HG03066 (cell line): ENCODE results near the gene IL17B.
"Not testable (repeated sequence)": the region's sequence is repeated elsewhere in the genome, so short reads cannot be mapped to it uniquely, and the experiment has no call there.

Source experiments
- ATAC-seq: cut with Tn5 transposase; IDR thresholded peaks from one replicate; pipeline ENCODE4 v1.9.1; 2021; ENCODE audit warnings: low read depth; ENCODE audit not compliant: unreplicated experiment

The IL17B gene

DNA sequence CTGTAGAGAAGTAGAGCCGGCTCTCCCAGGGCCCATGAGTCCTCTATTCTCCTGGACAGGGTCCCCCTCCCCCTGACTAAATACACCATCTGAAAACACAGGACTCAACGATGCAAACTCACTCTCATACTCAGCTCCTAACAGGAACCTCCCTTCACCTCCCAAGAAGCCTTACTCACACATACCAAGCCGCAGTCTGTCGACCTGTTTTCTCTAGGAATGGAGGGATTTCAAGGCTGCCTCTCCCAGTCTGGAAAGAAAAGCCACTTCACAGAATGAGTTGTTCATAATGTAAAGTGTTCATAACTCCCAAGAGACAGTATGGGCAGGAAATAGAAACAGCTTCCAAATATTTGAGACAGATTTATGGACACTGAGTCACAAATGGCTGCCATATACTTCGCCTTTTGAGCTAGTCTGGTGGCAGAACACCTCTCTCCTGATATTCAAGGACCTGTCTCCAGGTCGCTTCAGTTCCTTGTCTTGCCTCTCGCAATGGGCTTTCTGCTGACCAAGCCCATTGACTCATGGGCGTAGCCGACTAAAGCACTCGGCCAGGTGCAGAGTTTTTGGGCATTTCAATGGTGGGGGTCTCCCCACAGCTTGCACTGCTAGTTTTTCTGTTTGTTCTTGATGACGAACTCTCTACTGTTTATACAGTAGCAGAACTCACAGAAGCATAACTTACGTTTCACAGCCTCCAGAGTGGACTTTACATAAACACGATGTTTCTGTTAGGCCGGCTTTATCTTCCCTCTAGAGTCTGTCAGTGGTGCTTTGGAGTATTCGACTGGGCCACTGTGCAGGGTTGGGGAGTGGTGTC lies 25.0 kb upstream of the IL17B start:
- no peak for ATAC-seq

DNA sequence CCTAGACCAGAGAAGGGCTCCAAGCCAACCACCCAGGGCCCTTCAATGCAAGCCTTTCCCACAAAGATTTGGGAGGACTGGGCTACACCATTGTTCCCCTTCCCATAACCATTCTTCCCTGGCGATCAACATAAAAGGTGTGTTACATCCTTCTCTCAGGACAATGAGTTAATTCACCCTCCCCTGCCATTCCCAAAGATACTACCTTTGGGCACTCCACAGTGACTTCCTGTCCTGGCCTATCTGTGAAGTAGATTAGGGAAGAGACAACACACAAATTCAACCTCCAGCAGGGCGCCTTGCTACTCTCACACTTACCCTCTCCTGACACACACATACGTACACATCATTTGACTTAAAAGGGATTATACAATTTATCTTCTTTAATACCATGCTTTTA lies 23.2 kb upstream of the IL17B start:
- no peak for ATAC-seq

DNA sequence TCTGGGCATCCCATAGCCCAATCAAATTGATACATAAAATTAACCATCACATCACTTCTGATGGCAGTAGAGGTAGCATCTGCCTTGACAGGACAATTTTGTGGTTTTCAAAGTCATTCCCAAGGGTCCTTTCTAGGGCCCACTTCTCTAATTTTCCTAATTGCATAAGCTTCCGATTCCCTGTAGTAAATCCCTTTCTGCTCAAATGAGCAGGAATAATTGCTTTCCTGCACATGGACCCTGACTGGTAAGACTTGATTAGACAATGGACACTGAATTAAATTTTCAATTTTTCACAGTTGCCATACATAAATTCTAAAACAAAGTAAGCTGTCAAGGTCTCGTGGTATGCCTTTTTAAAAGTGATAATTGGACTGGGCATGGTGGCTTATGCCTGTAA lies 22.0 kb upstream of the IL17B start:
- no peak for ATAC-seq

DNA sequence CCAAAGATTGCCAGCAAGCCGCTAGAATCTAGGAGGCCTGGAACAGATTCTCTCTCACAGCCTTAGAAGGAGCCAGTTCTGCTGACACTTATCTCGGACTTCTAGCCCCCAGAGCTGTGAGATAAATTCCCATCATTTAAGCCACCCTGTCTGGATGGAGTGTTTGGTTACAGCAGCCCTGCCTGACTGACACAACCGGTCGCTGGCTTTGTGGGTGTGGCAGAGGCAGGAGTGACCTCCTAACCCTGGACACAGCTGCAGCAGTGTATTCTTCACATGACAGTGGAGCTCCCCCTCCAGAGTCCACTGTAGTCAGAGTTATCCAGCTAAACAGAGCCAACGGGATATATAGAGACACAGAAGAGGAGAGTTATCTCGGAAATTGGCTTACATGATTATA lies 21.2 kb upstream of the IL17B start:
- ATAC-seq = no peak

DNA sequence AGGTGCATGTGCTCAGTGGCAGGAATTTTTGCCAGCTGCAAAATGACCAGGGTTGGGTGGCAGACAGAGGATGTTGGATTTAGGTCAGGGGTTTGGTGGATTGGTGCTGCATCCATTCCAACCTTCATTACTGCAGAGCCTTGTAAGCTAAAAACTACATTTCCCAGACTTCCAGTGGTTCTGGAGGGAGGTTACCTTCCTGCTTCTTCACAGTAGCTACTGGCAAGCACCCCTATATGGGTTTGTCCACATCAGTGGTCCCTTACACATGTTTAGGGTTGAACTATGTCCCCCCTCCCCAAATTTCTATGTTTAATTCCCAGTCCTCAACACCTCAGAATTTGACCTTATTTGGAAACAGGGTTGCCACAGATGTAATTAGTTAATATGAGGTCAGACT lies 20.7 kb upstream of the IL17B start:
- no peak for ATAC-seq

DNA sequence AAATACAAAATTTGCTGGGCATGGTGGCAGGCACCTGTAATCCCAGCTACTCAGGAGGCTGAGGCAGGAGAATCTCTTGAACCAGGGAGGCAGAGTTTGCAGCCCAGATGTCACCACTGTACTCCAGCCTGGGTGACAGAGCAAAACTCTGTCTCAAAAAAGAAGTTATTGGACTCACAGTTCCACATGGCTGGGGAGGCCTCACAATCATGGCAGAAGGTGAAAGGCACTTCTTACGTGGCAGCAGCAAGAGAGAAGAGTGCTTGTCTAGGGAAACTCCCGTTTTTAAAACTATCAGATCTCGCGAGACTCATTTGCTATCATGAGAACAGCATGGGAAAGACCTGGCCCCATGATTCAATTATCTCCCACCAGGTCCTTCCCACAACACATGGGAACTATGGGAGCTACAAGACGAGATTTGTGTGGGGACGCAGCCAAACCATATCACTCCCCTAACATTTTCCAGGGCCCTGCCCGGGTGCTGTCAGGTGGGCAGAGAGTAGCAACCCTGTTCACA lies 19.7 kb upstream of the IL17B start:
- ATAC-seq = not testable (repeated sequence)

DNA sequence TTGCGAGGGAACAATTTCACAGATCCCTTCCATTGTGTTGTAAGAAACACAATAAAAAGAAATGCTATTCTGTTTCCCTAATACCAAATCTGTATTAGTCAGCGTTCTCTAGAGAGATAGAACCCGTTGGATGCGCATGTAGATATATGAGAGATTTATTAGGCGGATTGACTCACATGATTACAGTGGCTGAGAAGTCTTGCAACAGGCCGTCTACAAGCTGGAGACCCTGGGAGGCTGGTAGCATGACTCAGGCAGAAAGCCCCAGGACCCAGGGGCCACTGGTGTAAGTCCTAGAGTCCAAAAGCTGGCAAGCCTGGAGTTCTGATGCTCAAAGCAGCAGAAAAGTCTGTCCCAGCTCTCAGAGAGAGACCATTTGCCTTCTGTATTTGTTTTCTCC lies 18.4 kb upstream of the IL17B start:
- ATAC-seq = no peak

DNA sequence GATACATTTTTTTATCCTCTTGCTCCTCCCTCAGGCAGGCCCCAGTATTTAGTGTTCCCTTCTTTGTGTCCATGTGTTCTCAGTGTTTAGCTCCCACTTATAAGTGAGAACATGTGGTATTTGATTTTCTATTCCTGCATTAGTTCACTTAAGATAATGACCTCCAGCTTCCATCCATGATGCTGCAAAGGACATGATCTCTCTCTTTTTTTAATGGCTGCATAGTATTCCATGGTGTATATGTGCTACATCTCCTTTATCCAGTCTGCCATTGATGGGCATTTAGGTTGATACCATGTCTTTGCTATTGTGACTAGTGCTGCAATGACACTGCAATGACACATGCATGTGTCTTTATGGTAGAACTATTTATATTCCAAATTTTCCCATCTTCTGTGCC lies 15.9 kb upstream of the IL17B start:
- not testable (repeated sequence) for ATAC-seq

DNA sequence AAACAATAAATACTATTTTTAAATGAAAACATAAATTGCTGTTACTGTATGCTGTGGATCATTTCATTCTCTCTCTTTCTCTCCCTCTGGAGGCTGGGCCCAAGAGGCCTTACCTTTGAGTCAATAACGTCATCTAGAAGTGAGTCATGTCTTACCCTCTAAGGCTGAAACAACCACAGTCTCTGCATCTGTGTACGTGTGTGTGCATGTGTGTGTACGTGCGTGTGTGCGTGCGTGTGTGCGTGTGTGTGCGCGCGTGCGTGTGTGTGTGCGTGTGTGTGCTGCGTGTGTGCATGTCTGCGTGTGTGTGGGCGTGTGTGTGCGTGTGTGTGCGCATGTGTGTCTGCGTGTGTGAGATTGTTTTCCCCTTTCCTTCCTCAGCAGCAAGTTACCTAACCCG lies 13.6 kb upstream of the IL17B start:
- ATAC-seq = no peak

DNA sequence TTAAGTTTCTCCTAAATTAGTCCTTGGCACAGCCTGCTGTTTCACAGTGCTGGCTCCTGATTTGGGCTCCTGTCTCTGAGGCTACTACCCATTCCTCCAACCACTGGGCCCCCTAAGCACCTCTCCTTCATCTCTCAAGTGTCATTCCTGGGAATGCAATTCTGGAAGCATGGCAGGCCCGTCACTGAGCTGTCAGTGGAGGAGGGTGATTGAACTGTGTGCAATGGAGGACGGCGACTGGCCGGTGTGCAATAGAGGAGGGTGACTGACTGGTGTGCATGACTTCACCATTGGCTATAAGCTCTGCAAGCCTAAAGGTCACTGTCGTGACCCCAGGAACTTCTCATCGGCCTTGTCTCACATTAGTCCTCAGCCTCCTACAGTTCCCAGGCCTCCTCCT lies 12.4 kb upstream of the IL17B start:
- no peak for ATAC-seq

DNA sequence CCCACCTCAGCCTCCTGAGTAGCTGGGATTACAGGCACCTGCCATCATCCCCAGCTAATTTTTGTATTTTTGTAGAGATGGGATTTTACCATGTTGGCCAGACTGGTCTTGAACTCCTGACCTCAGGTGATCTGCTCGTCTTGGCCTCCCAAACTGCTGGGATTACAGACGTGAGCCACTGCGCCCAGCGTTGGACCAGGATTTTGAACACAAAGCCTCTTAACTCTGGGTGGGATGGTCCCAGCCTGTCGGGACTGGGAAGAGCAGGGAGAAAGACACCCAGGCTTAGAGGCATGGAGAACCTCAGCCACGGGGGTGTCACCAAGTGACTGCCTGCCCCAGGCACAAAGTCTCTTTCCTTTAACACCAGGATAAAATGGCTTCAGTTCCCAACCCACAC lies 12.0 kb upstream of the IL17B start:
- not testable (repeated sequence) for ATAC-seq

DNA sequence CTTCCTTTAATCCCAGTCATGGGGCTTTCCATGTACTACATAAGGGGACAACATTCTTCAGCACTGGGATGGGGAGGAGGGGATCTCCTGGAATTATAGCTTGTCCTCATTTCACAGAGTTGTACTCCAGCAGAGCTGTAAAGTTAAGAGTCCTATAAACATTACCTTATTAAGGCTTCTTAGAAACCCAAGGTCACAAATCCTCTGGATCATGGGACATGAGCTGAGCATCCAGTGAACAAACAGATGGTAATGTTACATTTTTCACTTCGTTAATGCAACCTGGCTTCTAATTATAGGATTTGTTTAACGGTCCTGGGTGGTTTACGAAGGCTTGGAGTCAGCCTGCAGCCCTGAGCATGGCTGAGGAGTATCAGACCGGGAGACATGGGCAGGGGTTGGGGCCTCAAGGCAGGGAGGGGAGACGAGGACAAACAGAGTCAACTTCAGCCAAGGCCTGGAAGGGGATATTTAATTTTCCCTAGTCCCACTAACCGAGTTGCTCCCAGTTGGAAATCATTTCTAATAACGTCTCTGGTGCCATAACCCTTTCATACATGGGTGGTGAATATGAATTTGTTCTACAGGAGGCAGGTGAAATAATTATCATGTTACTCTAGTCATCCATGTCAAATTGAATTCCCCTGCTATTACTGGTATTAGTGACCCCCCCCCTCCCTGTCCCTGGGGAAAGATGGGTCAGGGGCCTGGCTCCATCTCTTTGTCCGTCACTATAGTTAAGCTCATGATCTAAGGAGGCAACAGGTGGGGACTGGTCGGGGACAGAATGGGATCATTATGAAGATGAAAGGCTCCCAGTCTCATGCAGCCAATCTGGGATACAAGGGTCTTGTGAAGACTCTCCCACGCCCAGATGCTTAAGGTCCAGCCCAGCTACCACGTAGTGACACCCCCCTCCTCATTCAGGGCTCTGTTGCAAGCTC lies 10.7 kb upstream of the IL17B start:
- no peak for ATAC-seq

DNA sequence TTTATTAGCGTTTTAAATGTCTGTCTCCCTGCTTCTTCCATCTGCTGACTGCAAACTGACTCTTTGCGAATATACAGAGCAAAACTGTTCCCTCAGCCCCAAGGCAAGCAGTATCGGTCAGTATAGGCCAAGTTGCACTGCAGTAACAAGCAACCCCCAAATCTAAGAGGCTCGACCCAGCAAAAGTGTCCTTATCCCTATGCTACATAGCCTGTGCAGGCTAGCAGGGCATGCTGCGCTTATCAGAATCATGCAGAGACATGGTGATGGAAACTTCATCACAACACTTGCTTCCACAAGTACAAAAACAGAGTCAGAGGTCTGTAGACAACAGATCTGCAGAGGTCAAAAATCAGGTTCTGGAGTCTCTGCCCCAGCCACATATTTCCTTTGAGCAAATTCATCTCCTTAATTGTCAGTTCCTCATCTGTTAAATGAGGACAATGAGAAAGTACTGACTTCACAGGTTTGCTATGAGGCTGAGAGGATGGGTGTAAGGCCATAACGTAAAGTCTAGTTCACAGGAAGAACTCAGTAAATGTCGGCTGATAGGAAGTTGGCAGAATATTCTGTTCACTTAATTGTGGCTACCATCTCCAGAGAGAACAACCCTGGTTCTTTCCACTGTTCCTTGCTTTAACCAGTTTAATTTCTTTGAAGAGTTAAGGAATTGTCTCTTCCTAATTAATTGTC lies 9.6 kb upstream of the IL17B start:
- no peak for ATAC-seq

DNA sequence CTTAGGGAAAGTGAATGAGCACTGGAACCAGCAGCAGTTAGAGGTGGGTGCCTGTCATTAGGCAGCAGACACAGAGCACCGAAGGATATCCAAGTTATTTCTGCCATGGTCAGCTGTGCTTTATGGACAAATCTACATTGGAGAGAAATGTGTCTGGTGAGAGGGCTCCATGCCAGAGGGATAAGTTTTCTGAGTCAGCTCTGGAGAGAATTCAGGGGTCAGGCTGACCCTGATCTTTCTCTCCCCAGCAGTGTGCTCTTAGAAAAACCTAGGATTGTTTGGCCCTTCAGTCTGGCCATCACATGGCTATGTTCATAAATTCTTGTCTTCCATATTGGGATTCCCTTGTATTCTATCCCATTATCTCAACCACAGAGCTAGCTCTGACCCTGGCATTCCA lies 8.9 kb upstream of the IL17B start:
- ATAC-seq = no peak

DNA sequence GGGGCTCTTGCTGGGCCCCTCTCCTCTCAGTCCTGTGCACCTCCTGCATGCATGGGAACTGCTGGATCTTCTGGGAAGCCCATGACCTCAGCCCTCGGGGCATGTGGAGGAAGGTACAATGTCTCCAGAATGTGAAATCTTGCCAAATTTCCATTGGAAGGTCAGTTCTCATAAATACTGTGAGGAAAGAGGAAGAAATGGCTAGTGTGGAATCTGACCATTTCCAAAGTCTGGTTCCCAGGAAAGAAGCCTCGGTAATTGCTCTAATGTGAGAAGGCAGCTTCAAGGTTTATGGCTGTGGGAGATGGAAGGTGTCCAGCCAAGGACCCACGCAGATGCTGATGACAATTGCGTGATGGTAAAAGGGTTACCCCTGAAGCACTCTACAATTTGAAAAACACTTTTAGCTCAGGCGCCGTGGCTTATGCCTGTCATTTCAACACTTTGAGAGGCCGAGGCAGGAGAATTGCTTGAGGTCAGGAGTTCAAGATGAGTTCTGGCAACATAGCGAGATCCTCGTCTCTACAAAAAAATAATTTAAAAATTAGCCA lies 8.1 kb upstream of the IL17B start:
- ATAC-seq = no peak

DNA sequence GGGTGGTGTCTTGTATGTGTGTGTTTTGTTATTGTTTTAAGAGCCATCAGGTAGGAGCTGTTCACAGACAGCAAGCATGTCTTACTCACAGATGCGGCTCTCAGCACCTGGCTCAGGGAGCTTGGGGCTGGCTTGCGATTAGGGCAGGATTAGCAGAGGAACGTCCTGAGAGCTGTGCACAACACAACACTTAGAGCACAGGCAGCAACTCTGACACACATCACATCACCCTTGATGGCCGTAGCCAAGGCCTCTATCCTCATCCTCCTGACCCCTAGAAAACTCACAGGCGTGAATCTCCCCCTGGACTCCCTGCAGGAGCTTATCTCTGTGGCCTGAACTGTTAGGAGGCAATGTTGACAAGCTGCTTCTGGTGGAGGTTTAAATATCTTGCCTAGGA lies 7.1 kb upstream of the IL17B start:
- ATAC-seq = no peak

DNA sequence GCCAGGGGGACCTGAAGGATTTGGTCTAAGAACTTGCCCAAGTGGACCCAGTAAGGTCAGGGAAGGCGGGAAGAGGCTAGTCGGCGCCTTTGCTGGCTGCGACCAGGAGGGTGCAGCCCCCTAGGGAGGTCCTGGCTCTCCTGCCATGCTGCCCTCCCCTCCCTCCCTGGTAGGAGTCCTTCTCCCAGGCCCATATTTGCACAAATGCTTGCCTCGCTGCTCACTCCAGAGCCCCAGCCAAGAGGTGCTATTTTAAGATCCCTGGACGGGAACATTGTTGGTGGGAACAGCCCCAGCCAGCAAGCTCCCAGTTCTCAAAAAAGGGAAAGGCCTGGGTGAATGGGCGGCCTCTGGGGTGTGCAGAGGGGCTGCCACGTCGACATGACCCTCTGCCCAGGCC lies 4.3 kb upstream of the IL17B start:
- ATAC-seq = no peak

DNA sequence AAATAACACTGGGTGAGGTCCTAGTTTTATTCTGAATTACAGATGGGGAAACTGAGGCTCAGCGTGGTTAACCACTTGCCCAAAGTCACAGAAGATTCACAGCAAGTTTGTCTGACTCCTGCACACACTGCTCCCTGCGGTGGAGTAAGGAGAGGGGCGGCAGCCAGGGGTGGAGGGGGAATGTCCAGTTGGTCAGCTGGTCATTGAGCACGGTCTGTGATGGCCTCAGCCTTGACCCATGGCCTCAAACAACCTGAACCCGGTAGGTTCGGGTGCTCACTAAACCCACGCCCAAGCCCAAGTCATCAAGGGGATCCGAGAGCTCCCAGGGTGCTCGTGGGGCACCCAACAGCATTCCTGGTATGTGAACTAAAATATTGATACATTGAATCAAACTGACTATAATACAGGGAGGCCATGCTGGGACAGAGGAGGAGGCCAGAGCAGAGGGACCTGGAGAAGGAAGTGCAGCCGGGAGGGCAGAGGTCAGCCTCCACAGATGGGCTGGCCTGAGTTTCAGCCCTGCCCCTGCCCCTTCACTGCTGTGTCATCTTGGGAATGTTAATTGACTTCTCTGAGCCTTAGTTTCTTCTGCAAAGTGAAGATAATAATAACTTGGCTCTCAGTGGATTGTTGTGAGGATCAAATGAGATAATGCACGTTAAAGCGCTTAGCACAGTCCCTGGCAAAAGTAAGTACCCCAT lies 3.6 kb upstream of the IL17B start:
- ATAC-seq = no peak

DNA sequence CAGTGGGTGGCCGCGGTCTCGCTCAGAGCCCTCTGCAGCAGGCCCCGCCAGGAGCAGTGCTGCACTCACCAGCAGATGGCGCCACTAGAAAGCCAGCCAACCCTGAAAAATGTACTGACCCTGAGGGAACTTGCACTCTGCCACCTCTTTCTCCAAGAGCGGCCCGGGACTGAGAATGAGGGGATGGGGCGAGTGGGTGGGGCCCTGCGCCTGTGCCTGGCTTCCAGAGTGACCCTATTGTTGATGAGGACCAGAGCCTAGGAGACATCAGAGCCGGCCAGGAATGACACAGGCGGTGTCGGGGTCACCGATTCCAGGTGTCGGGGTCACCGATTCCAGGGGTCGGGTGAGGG lies 2.9 kb upstream of the IL17B start:
- no peak for ATAC-seq
